GM19025 (cell line): ENCODE data around the gene ELL2.

Experiments
- ATAC-seq: cut with Tn5 transposase; IDR thresholded peaks from one replicate; pipeline ENCODE4 v1.9.1; 2021; ENCODE audit warnings: mild to moderate bottlenecking, low read depth, moderate library complexity; ENCODE audit not compliant: unreplicated experiment

Gene ELL2

GRCh38 chr5:95984287-95984938 is 22.8 kb upstream of the ELL2 start:
- ATAC-seq, result no peak

- ATAC-seq, result no peak
These were observed 21.9 kb upstream of the ELL2 start for GRCh38 chr5:95983509-95983908.

GRCh38 chr5:95983080-95983479 is 21.4 kb upstream of the ELL2 start:
- ATAC-seq, result no peak

GRCh38 chr5:95976606-95977005 is 15.0 kb upstream of the ELL2 start:
- no peak for ATAC-seq

GRCh38 chr5:95975703-95976102 is 14.1 kb upstream of the ELL2 start:
- no peak for ATAC-seq

GRCh38 chr5:95973793-95974325 is 12.2 kb upstream of the ELL2 start:
- peak; percentile 99 for ATAC-seq

GRCh38 chr5:95972196-95972595 is 10.5 kb upstream of the ELL2 start:
- ATAC-seq, result no peak

GRCh38 chr5:95970359-95970704 is 8.7 kb upstream of the ELL2 start:
- no peak for ATAC-seq

GRCh38 chr5:95969651-95970358 is 8.2 kb upstream of the ELL2 start:
- ATAC-seq, result no peak

- no peak for ATAC-seq
These were observed 7.4 kb upstream of the ELL2 start for GRCh38 chr5:95969055-95969454.

- ATAC-seq, result no peak
These were observed 5.6 kb upstream of the ELL2 start for GRCh38 chr5:95967236-95967635.

GRCh38 chr5:95966005-95966404 is 4.4 kb upstream of the ELL2 start:
- no peak for ATAC-seq

- ATAC-seq, result no peak
These were observed 2.2 kb upstream of the ELL2 start for GRCh38 chr5:95963650-95964410.

- no peak for ATAC-seq
These were observed 1.1 kb upstream of the ELL2 start for GRCh38 chr5:95962785-95963184.

- ATAC-seq, result no peak
These were observed 773 bp upstream of the ELL2 start for GRCh38 chr5:95962475-95962773.

- peak; percentile 47 for ATAC-seq
These were observed 709 bp downstream of the ELL2 start for GRCh38 chr5:95960667-95961616.

- ATAC-seq, result no peak
These were observed 1.6 kb downstream of the ELL2 start for GRCh38 chr5:95959888-95960666.

GRCh38 chr5:95959051-95959887 is 2.4 kb downstream of the ELL2 start:
- no peak for ATAC-seq
